AG09309 (cell line): ENCODE measurements around the gene ADAP1.

Source experiments
- DNase-seq: peaks from one replicate; pipeline ENCODE4 v3.0.0-alpha.2; 2010; ENCODE audit warnings: low read depth
- H3K4me3 ChIP-seq: 2 replicates; pipeline ENCODE4 v1.5.1; 2011; ENCODE audit warnings: mild to moderate bottlenecking, low read depth, low read length, moderate library complexity; ENCODE audit not compliant: control insufficient read depth
- TF ChIP-seq, protein P1 (sequence below): IDR thresholded peaks from 2 replicates; pipeline ENCODE4 v1.5.1; 2011; ENCODE audit warnings: mild to moderate bottlenecking, low read depth, low read length, inconsistent platforms; ENCODE audit not compliant: insufficient read depth, control insufficient read depth; ENCODE audit errors: missing control alignments

Gene ADAP1

DNA sequence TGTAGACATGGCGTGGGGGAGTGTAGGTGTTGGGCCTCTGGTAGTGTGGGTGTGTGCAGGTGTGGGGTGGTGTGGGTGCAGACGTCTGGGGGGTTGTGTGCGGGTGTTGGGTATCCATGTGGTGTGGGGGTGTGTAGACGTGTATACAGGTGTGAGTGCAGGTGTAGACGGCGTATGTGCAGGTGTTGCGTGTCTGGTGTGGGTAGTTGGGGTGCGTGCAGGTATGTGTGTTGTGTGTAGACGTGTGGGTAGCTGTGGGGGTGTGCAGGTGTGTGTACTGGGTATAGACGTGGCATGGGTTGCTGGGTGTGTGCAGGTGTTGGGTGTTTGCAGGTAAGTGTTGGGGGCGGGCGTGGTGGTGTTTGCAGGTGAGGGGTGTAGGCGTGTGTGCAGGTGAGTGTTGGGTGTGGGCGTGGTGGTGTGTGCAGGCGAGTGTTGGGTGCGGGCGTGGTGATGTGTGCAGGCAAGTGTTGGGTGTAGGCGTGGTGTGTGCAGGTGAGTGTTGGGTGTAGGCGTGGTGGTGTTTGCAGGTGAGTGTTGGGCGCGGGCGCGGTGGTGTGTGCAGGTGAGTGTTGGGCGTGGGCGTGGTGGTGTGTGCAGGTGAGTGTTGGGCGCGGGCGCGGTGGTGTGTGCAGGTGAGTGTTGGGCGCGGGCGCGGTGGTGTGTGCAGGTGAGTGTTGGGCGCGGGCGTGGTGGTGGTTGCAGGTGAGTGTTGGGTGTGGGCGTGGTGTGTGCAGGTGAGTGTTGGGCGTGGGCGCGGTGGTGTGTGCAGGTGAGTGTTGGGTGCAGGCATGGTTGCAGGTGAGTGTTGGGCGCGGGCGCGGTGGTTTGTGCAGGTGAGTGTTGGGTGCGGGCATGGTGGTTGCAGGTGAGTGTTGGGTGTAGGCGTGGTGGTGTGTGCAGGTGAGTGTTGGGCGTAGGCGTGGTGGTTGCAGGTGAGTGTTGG, 61.6 kb downstream of the ADAP1 start:
- DNase-seq, result no peak
- TF ChIP-seq, protein P1, sequence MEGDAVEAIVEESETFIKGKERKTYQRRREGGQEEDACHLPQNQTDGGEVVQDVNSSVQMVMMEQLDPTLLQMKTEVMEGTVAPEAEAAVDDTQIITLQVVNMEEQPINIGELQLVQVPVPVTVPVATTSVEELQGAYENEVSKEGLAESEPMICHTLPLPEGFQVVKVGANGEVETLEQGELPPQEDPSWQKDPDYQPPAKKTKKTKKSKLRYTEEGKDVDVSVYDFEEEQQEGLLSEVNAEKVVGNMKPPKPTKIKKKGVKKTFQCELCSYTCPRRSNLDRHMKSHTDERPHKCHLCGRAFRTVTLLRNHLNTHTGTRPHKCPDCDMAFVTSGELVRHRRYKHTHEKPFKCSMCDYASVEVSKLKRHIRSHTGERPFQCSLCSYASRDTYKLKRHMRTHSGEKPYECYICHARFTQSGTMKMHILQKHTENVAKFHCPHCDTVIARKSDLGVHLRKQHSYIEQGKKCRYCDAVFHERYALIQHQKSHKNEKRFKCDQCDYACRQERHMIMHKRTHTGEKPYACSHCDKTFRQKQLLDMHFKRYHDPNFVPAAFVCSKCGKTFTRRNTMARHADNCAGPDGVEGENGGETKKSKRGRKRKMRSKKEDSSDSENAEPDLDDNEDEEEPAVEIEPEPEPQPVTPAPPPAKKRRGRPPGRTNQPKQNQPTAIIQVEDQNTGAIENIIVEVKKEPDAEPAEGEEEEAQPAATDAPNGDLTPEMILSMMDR, result no peak
- no peak overlapping the region for H3K4me3 ChIP-seq

DNA sequence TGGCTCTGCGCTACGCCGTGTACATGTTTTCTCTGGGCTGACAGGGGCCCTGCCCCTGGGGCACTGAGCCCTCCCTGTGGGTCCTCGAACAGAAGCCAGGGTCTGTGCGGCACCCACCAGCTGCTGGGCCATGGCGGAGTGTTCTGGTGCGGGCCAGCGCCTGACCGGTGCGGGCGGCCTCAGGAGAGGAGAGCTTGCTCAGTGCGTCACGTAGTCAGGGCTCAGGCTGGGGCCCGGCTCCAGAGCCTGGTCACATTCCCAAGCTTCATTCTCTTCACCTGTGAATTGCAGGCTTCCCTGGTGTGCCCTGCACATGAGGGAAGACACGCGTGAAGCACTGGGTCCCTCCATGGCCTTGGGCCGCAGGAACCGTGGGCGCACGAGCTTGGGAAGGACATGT, 62.7 kb downstream of the ADAP1 start:
- TF ChIP-seq, protein P1, result no peak
- no peak for DNase-seq
- H3K4me3 ChIP-seq, result no peak overlapping the region

DNA sequence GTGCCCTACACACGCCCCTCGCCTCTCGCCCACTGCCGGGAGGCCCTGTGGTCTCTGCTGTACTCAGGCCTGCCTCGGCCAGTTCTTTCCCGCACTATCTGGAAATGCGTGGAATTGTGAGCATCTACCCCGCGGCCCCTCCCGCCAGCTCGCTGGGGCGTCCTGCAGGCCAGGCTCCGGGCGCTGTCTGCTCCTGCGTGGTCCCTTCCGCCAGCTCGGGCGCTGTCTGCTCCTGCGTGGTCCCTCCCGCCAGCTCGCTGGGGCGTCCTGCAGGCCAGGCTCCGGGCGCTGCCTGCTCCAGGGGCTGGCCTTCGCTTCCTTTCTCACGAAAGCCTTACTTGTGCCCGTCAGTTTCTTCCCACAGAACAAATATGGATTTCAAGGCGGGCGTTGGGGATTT, 63.2 kb downstream of the ADAP1 start:
- DNase-seq, result no peak
- H3K4me3 ChIP-seq, result no peak overlapping the region
- TF ChIP-seq, protein P1, result no peak

DNA sequence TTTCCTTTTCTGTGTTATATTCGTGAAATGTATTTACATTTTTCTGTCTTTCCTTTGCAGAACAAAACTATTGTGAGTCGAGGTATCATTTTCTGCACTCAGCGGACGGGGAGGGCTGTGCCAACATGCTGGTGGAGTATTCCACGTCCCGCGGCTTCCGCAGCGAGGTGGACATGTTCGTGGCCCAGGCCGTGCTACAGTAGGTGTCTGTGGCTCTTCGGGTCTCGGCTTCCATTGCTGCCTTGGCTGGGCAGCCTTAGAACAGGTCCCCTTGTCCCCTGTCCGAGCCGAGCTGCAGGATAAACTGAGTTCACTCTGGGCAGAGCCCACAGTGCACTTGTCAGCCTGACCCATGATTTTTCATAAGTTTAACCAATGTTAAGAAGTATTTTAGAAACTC, 63.6 kb downstream of the ADAP1 start:
- no peak overlapping the region for H3K4me3 ChIP-seq
- TF ChIP-seq, protein P1, result no peak
- no peak for DNase-seq

DNA sequence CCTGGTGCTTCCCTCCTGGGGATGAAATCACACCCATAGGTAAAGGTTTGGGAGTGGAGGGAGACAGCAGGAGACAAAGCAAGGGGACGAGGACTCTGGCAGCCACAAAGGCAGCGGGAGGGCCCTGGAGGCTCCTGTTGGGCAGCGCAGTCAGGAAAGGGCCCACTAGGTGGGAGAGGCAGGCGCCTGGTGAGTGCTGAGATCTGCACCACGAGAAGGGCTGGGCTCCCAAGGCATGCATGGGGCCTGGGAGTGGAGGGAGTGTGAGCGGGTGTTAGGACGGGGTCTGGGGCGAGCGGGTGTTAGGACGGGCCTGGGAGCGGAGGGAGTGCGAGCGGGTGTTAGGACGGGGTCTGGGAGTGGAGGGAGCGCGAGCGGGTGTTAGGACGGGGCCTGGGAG, 65.1 kb downstream of the ADAP1 start:
- TF ChIP-seq, protein P1, result no peak
- no peak overlapping the region for H3K4me3 ChIP-seq
- DNase-seq, result no peak

DNA sequence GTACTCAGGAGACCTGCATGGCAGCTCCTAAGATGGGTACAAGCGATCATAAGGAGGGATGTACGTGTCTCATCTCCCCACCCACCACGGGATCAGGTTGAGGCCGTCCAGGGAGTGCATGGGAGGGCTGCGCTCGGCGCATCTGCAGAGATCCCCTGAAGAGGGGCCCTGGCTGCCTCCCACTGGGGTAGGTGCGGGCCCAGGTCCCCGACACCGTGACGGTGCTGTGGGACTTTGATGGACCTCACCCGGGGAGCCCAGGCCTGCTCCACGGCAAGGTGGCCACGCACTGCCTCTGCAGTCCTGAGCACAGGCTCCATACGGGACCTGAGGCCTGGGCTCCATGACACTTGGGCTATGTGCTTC, 65.5 kb downstream of the ADAP1 start:
- TF ChIP-seq, protein P1, result no peak
- DNase-seq, result no peak
- H3K4me3 ChIP-seq, result no peak overlapping the region
